HepG2 (cell line): Measurements from ENCODE around the gene MISP3. TPM values are rescaled to one million over a fixed set of nuclear protein-coding genes. Genes with fewer than 3 reads are reported as not detected.

Experiments
- ATF1 ChIP-seq: IDR thresholded peaks from 2 replicates; pipeline ENCODE4 v1.6.1; 2016; ENCODE audit warnings: mild to moderate bottlenecking, control low read depth
- CBX2 ChIP-seq, 2 experiments: fragments of 200-600 bp in 1 of 2; sonication (generic); formaldehyde crosslinking in 1 of 2; IDR thresholded peaks; 2 replicates each; pipeline versions ENCODE4 v1.7.0 to v1.8.1; 2018 to 2022; ENCODE audit warnings: low read depth in 2 of 2, low read length in 1 of 2, mild to moderate bottlenecking in 1 of 2, missing genetic modification reagents in 1 of 2
- HCFC1 ChIP-seq: fragments of 150-350 bp; IDR thresholded peaks from 2 replicates; pipeline ENCODE4 v1.6.1; 2014; ENCODE audit warnings: low read depth, low read length
- HES4 ChIP-seq: sonication (generic); formaldehyde crosslinking; IDR thresholded peaks from 2 replicates; pipeline ENCODE4 v1.9.0; 2021; ENCODE audit warnings: mild to moderate bottlenecking, missing genetic modification reagents, borderline replicate concordance
- HOMEZ ChIP-seq: IDR thresholded peaks from 2 replicates; pipeline ENCODE4 v1.6.1; 2016; ENCODE audit warnings: low read depth
- IRF2 ChIP-seq: IDR thresholded peaks from 2 replicates; pipeline ENCODE4 v1.6.1; 2018; ENCODE audit warnings: missing genetic modification reagents, missing compliant biosample characterization
- NR2F6 ChIP-seq, 2 experiments: IDR thresholded peaks; 2 replicates each; pipeline ENCODE4 v1.6.1; 2016; ENCODE audit warnings: antibody characterized with exemption in 1 of 2, mild to moderate bottlenecking in 1 of 2
- POGK ChIP-seq: sonication (generic); formaldehyde crosslinking; conservative IDR thresholded peaks from 2 replicates; pipeline ENCODE4 v1.8.0; 2022; ENCODE audit warnings: mild to moderate bottlenecking, moderate library complexity, missing genetic modification reagents
- SNAPC2 ChIP-seq: sonication (generic); formaldehyde crosslinking; IDR thresholded peaks from 2 replicates; pipeline ENCODE4 v1.8.1; 2022; ENCODE audit warnings: mild to moderate bottlenecking, missing genetic modification reagents
- SPEN ChIP-seq: sonication (generic); formaldehyde crosslinking; IDR thresholded peaks from 2 replicates; pipeline ENCODE4 v1.5.1; 2020; ENCODE audit warnings: low read depth, mild to moderate bottlenecking, missing genetic modification reagents
- ZBTB14 ChIP-seq: sonication (generic); formaldehyde crosslinking; IDR thresholded peaks from 2 replicates; pipeline ENCODE4 v1.4.0; 2020; ENCODE audit warnings: missing genetic modification reagents
- ZBTB7B ChIP-seq: sonication (generic); formaldehyde crosslinking; IDR thresholded peaks from 2 replicates; pipeline ENCODE4 v1.4.0; 2020; ENCODE audit warnings: missing genetic modification reagents
- ZNF713 ChIP-seq: sonication (generic); formaldehyde crosslinking; IDR thresholded peaks from 2 replicates; pipeline ENCODE4 v1.4.0; 2020; ENCODE audit warnings: mild to moderate bottlenecking, missing genetic modification reagents
- ZNF792 ChIP-seq: IDR thresholded peaks from 2 replicates; pipeline ENCODE4 v1.6.1; 2016
- polyA plus RNA-seq, 8 experiments: library from polyadenylated mRNA; depleted of rRNA in 3 of 8; stranded (reverse) in 7 of 8; unstranded in 1 of 8; fragments of >200 nt; fragmentation: Illumina TruSeq in 4 of 8; extraction: Trizol in 4 of 8; gene quantifications; 2 replicates each; pipeline versions ENCODE4 v1.2.1 to v1.2.3, GENCODE V29; 2011 to 2016; ENCODE audit warnings: low read depth in 4 of 8, missing spikeins in 1 of 8, mixed read lengths in 1 of 8; ENCODE audit not compliant: insufficient read depth in 1 of 8
- total RNA-seq, 5 experiments: library from RNA; depleted of rRNA; stranded (reverse); fragments of >200 nt; fragmentation: Illumina TruSeq; extraction: Trizol; gene quantifications; 2 replicates each; pipeline ENCODE4 v1.2.3, GENCODE V29; 2016; ENCODE audit warnings: low read depth in 1 of 5
- TF ChIP-seq, protein P1 (sequence below): sonication (generic); formaldehyde crosslinking; IDR thresholded peaks from 2 replicates; pipeline ENCODE4 v1.9.0; 2021; ENCODE audit warnings: missing genetic modification reagents, mild to moderate bottlenecking, borderline replicate concordance
- TF ChIP-seq, protein P2 (sequence below): fragments of 450-650 bp; IDR thresholded peaks from 2 replicates; pipeline ENCODE4 v1.6.1; 2016
- TF ChIP-seq, protein P3 (sequence below): IDR thresholded peaks from 2 replicates; pipeline ENCODE4 v1.4.0; 2020; ENCODE audit warnings: mild to moderate bottlenecking, missing genetic modification reagents

The MISP3 gene
- total and polyA plus RNA-seq, 2 of the 13 experiments (the other 11 are each of a cell fraction or from before 2014, with no cell fraction given), result 2.5 to 5.4 TPM

DNA sequence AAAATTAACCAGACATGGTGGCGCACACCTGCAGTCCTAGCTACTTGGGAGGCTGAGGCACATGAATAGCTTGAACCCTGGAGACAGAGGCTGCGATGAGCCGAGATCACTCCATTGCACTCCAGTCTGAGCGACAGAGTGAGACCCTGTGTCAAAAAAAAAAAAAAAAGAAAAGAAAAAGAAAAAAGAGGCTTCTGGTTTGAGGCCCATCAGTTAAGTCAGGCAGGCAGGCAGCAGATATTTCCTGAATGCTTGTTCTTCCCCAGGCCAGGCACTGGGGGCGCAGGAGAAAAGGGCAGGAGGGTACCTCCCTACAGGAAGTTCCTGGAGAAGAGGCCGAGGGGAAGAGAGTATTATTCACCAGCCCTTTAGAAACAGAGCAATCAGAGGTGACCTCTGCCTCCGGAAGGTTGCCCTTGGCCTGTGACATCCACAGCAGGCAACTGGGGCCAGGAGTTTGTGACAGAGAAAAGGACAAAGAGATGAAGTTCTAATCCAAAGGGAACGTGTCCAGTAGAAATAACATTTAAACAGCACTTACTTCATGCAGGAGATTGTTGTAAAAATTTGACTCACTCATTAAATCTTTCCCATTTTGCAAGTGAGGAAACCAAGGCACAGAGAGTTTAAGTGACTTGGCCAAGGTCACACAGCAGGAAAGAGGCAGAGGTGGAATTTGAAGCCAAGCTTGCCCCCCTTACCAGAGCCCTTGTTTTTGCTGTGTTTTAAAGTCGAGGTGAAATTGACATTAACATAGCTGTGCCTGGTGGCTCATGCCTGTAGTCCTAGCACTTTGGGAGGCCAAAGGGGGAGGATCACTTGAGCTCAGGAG is 49.0 kb upstream of the MISP3 start (continued):
- TF ChIP-seq, protein P1, sequence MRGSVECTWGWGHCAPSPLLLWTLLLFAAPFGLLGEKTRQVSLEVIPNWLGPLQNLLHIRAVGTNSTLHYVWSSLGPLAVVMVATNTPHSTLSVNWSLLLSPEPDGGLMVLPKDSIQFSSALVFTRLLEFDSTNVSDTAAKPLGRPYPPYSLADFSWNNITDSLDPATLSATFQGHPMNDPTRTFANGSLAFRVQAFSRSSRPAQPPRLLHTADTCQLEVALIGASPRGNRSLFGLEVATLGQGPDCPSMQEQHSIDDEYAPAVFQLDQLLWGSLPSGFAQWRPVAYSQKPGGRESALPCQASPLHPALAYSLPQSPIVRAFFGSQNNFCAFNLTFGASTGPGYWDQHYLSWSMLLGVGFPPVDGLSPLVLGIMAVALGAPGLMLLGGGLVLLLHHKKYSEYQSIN, result no peak
- 0 out of 2 replicates have a peak, but pooled peaks have one; percentile 47 for TF ChIP-seq HOMEZ (CRISPR knock-in tag)
- TF ChIP-seq, protein P2, sequence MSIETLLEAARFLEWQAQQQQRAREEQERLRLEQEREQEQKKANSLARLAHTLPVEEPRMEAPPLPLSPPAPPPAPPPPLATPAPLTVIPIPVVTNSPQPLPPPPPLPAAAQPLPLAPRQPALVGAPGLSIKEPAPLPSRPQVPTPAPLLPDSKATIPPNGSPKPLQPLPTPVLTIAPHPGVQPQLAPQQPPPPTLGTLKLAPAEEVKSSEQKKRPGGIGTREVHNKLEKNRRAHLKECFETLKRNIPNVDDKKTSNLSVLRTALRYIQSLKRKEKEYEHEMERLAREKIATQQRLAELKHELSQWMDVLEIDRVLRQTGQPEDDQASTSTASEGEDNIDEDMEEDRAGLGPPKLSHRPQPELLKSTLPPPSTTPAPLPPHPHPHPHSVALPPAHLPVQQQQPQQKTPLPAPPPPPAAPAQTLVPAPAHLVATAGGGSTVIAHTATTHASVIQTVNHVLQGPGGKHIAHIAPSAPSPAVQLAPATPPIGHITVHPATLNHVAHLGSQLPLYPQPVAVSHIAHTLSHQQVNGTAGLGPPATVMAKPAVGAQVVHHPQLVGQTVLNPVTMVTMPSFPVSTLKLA, result no peak
- no peak for TF ChIP-seq ZNF713
- TF ChIP-seq HES4 (CRISPR knock-in tag), result no peak
- TF ChIP-seq ATF1 (CRISPR knock-in tag), result no peak
- peak; percentile 47 for TF ChIP-seq SPEN (CRISPR knock-in tag)
- TF ChIP-seq, protein P3, sequence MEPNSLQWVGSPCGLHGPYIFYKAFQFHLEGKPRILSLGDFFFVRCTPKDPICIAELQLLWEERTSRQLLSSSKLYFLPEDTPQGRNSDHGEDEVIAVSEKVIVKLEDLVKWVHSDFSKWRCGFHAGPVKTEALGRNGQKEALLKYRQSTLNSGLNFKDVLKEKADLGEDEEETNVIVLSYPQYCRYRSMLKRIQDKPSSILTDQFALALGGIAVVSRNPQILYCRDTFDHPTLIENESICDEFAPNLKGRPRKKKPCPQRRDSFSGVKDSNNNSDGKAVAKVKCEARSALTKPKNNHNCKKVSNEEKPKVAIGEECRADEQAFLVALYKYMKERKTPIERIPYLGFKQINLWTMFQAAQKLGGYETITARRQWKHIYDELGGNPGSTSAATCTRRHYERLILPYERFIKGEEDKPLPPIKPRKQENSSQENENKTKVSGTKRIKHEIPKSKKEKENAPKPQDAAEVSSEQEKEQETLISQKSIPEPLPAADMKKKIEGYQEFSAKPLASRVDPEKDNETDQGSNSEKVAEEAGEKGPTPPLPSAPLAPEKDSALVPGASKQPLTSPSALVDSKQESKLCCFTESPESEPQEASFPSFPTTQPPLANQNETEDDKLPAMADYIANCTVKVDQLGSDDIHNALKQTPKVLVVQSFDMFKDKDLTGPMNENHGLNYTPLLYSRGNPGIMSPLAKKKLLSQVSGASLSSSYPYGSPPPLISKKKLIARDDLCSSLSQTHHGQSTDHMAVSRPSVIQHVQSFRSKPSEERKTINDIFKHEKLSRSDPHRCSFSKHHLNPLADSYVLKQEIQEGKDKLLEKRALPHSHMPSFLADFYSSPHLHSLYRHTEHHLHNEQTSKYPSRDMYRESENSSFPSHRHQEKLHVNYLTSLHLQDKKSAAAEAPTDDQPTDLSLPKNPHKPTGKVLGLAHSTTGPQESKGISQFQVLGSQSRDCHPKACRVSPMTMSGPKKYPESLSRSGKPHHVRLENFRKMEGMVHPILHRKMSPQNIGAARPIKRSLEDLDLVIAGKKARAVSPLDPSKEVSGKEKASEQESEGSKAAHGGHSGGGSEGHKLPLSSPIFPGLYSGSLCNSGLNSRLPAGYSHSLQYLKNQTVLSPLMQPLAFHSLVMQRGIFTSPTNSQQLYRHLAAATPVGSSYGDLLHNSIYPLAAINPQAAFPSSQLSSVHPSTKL (CRISPR knock-in tag), result peak; percentile 58
- no peak for TF ChIP-seq ZNF792
- TF ChIP-seq ZBTB7B, result peak; percentile 32; the same call in 1 of the 2 replicates
- peak; percentile 74; the same call in 1 of the 2 replicates for TF ChIP-seq SNAPC2 (CRISPR knock-in tag)
- 0 out of 2 replicates have a peak, but pooled peaks have one; percentile 24 for TF ChIP-seq IRF2 (CRISPR knock-in tag)
- 0 out of 2 replicates have a peak, but pooled peaks have one; percentile 31 for TF ChIP-seq ZBTB14 (CRISPR knock-in tag)
- no peak for TF ChIP-seq HCFC1
- TF ChIP-seq POGK, result no peak
- no peak for TF ChIP-seq CBX2 (IDR thresholded peaks at IDR 0.05; ENCODE audit: low read depth, low read length)
- TF ChIP-seq CBX2 (CRISPR knock-in tag; IDR thresholded peaks at IDR 0.05; ENCODE audit: low read depth), result no peak
- peak; percentile 95 for TF ChIP-seq NR2F6 (IDR thresholded peaks at IDR 0.05)
- TF ChIP-seq NR2F6 (CRISPR knock-in tag; IDR thresholded peaks at IDR 0.05), result peak; percentile 96
